Esophagus squamous epithelium (tissue), 5 donors: Measurements from ENCODE around the gene TAPBPL. TPM values are rescaled to one million over a fixed set of nuclear protein-coding genes. Genes with fewer than 3 reads are reported as not detected.
A peak's percentile ranks its signal among the peaks of the same experiment; 100 is the strongest.

Experiments used
- DNase-seq: peaks from one replicate; lab custom pipeline; 2025; lab: John Stamatoyannopoulos, UW
- H3K27ac ChIP-seq, 4 donors: fragments of 200-600 bp; sonication (generic); one replicate each; pipeline ENCODE4 v1.5.1; 2016 to 2019; ENCODE audit warnings: mild to moderate bottlenecking in 1 of 4
- H3K27me3 ChIP-seq, 4 donors: fragments of 200-600 bp; sonication (generic); 1 replicate in 3 of 4; 2 replicates in 1 of 4; pipeline versions ENCODE4 v1.5.1 to v1.6.0; 2017 to 2021; ENCODE audit warnings: antibody characterized with exemption in 1 of 4
- H3K36me3 ChIP-seq, 3 donors: fragments of 200-600 bp; sonication (generic); one replicate each; pipeline ENCODE4 v1.5.1; 2016 to 2019
- H3K4me1 ChIP-seq, 3 donors: fragments of 200-600 bp; sonication (generic); one replicate each; pipeline ENCODE4 v1.5.1; 2017 to 2019
- H3K4me3 ChIP-seq, 4 donors: fragments of 200-600 bp; sonication (generic); 1 replicate in 3 of 4; 2 replicates in 1 of 4; pipeline ENCODE4 v1.5.1; 2016 to 2019; ENCODE audit warnings: mild to moderate bottlenecking in 2 of 4, moderate library complexity in 1 of 4
- H3K9me3 ChIP-seq, 3 donors: fragments of 200-600 bp; sonication (generic); one replicate each; pipeline ENCODE4 v1.5.1; 2016 to 2019
- CTCF ChIP-seq, 6 experiments: fragments of 450-650 bp in 4 of 6; fragments of 200-600 bp in 2 of 6; sonication (generic) in 2 of 6; IDR thresholded peaks; one replicate each; pipeline ENCODE4 v1.5.1; 2016 to 2019; ENCODE audit warnings: antibody characterized with exemption in 6 of 6, mild to moderate bottlenecking in 4 of 6, moderate library complexity in 4 of 6
- POLR2A ChIP-seq, 4 donors: fragments of 450-650 bp; IDR thresholded peaks; one replicate each; pipeline ENCODE4 v1.6.1; 2017; ENCODE audit warnings: antibody characterized with exemption in 4 of 4, mild to moderate bottlenecking in 4 of 4, moderate library complexity in 3 of 4
- WGBS, 2 donors: methylation state at CpG; one replicate each; pipeline ENCODE4 v1.1.5; 2018; 5-methylcytosine and 5-hydroxymethylcytosine counted together
- intact Hi-C: fragments of 100-400 bp; cut with DNase I; formaldehyde crosslinking; loops from one replicate; pipeline ENCODE4 v1.15.0; 2022
- total RNA-seq, 4 donors: library from RNA; depleted of rRNA; stranded (reverse); fragments of >200 nt; gene quantifications; one replicate each; pipeline ENCODE4 v1.1.0, GENCODE V29; 2016
- donor health status: DM: yes; HTN: yes; CAD: no.

TAPBPL gene
- total RNA-seq, 4 donors from 2014 or later, result 7.7 to 25.6 (median 18.2) TPM

GRCh38 chr12:6468283-6468575, 16.4 kb downstream of the TAPBPL start:
- Histone ChIP-seq H3K27ac (peak overlapping the region in 1 of 4 donors; percentile 90), H3K4me3 (peak overlapping the region in 1 of 4 donors; percentile 89), H3K4me1 (peaks cover 6 to 70% (median 32%) of the 10 kb centered on the region in 3 donors), H3K27me3 (no peaks in the 10 kb centered on the region), H3K9me3 (no peaks in the 10 kb centered on the region), H3K36me3 (peaks cover 4 to 34% (median 12%) of the 10 kb centered on the region in 3 donors)
- no peak for DNase-seq
- intact Hi-C loops, result loop anchor here (10.0 kb wide), 1 partner anchor 143 kb away; no protein-coding TSS in a partner anchor
- TF ChIP-seq CTCF (IDR thresholded peaks at IDR 0.05), result no peak
- TF ChIP-seq POLR2A (IDR thresholded peaks at IDR 0.05), result no peak

GRCh38 chr12:6469092-6469491, 17.2 kb downstream of the TAPBPL start:
- H3K9me3 ChIP-seq, result no peaks in the 10 kb centered on the region
- TF ChIP-seq POLR2A (IDR thresholded peaks at IDR 0.05) (no peak), CTCF (IDR thresholded peaks at IDR 0.05) (no peak)
- no peak for DNase-seq
- WGBS, 2 donors, result 51 to 65% methylated on average over 6 of the region's 6 CpGs
- H3K27me3 ChIP-seq, result no peaks in the 10 kb centered on the region
- H3K36me3 ChIP-seq, result peaks cover 4 to 26% (median 10%) of the 10 kb centered on the region in 3 donors
- intact Hi-C loops, result loop anchor here (10.0 kb wide), 1 partner anchor 144 kb away; no protein-coding TSS in a partner anchor
- peaks cover 6 to 62% (median 28%) of the 10 kb centered on the region in 3 donors for H3K4me1 ChIP-seq
- peak overlapping the region in 3 of 4 donors; percentile 65 to 89 (median 69) for H3K4me3 ChIP-seq
- H3K27ac ChIP-seq, result peak overlapping the region; percentile 84 to 96 (median 89)

- Histone ChIP-seq H3K27ac (peak overlapping the region; percentile 84 to 96 (median 89)), H3K27me3 (no peaks in the 10 kb centered on the region), H3K4me3 (peak overlapping the region; percentile 65 to 89 (median 67)), H3K4me1 (peaks cover 6 to 57% (median 24%) of the 10 kb centered on the region in 3 donors), H3K9me3 (no peaks in the 10 kb centered on the region), H3K36me3 (peaks cover 3 to 19% (median 3%) of the 10 kb centered on the region in 3 donors)
- WGBS, 2 donors, result 19 to 29% methylated on average over 7 to 8 of the region's 16 CpGs
- intact Hi-C loops, result loop anchor here (10.0 kb wide), 2 partner anchors 65 to 145 kb away; partner anchors contain the start of gene GAPDH
- TF ChIP-seq POLR2A (IDR thresholded peaks at IDR 0.05), result no peak
- no peak for TF ChIP-seq CTCF (IDR thresholded peaks at IDR 0.05)
- DNase-seq, result no peak
Measured at GRCh38 chr12:6469609-6470374, 17.9 kb downstream of the TAPBPL start.

GRCh38 chr12:6470375-6471163, 18.7 kb downstream of the TAPBPL start, which contains the start of gene VAMP1:
Gene VAMP1 (minus strand): TSS chr12:6470677. CDS start chr12:6470531, 146 bp downstream.
- Histone ChIP-seq H3K27me3 (no peaks in the 10 kb centered on the region), H3K9me3 (no peaks in the 10 kb centered on the region), H3K27ac (peak within 1 kb of the TSS; percentile 84 to 96 (median 89)), H3K4me3 (peak within 1 kb of the TSS; percentile 65 to 89 (median 67)), H3K4me1 (peaks cover 6 to 53% (median 23%) of the 10 kb centered on the region in 3 donors), H3K36me3 (peaks cover 0 to 14% (median 0%) of the 10 kb centered on the region in 3 donors)
- intact Hi-C loops, result loop anchor here (10.0 kb wide), 1 partner anchor 64 kb away; the partner anchor contains the start of gene GAPDH
- TF ChIP-seq POLR2A (IDR thresholded peaks at IDR 0.05) (peak in 3 of 4 donors; percentile 53 to 99 (median 99)), CTCF (IDR thresholded peaks at IDR 0.05) (peak in 3 of 6 experiments; percentile 39 to 41 (median 39))
- 0% methylated on average over 3 to 6 of the region's 69 CpGs for WGBS, 2 donors
- DNase-seq, result peak; percentile 99
